Measurements from ENCODE around the gene SNX1.

The SNX1 gene

GRCh38 chr15:64156652-64157331, 61.0 kb downstream of the SNX1 start:
- Histone ChIP-seq H3F3A (ENCODE audit: low read depth) (peaks cover 2% of the 10 kb centered on the region; the same call in 1 of the 2 replicates), H3K4me3 (ENCODE audit: low read length, poor library complexity, severe bottlenecking) (no peak overlapping the region), H4K20me1 (ENCODE audit: insufficient read depth, low read length, poor library complexity, severe bottlenecking) (peaks cover 36% of the 10 kb centered on the region), H3K9me3 (ENCODE audit: insufficient read depth, low read depth, low read length) (no peaks in the 10 kb centered on the region), H3K36me3 (ENCODE audit: insufficient read depth, low read length) (peaks cover 55% of the 10 kb centered on the region; the same call in 1 of the 2 replicates), H3K9me2 (replicated peaks; ENCODE audit: low read depth, low read length) (no peaks in the 10 kb centered on the region), H3K79me2 (ENCODE audit: insufficient read depth, low read length) (peaks cover 39% of the 10 kb centered on the region), H2AFZ (ENCODE audit: low read length) (no peak overlapping the region), H3K9ac (ENCODE audit: low read depth, low read length, poor library complexity, severe bottlenecking) (no peak overlapping the region), H3K4me2 (ENCODE audit: low read depth, low read length, poor library complexity, severe bottlenecking) (no peak overlapping the region), H3K27me3 (ENCODE audit: insufficient read depth, low read length, poor library complexity, severe bottlenecking) (no peaks in the 10 kb centered on the region), H3K4me1 (ENCODE audit: insufficient read depth, low read length, poor library complexity, severe bottlenecking) (peaks cover 25% of the 10 kb centered on the region)
- TF ChIP-seq EZH2phosphoT487 (IDR thresholded peaks at IDR 0.05; ENCODE audit: borderline replicate concordance) (no peak), CTCF (conservative IDR thresholded peaks at IDR 0.05; ENCODE audit: low read length) (no peak)

GRCh38 chr15:64157599-64158125, 61.9 kb downstream of the SNX1 start:
- H3K9me2 ChIP-seq (replicated peaks; ENCODE audit: low read depth, low read length) = no peaks in the 10 kb centered on the region
- H3K36me3 ChIP-seq (ENCODE audit: insufficient read depth, low read length) = peaks cover 55% of the 10 kb centered on the region; the same call in 1 of the 2 replicates
- H3F3A ChIP-seq (ENCODE audit: low read depth) = peaks cover 2% of the 10 kb centered on the region; the same call in 1 of the 2 replicates
- H3K27me3 ChIP-seq (ENCODE audit: insufficient read depth, low read length, poor library complexity, severe bottlenecking) = no peaks in the 10 kb centered on the region
- H3K79me2 ChIP-seq (ENCODE audit: insufficient read depth, low read length) = peaks cover 47% of the 10 kb centered on the region
- peaks cover 30% of the 10 kb centered on the region for H3K4me1 ChIP-seq (ENCODE audit: insufficient read depth, low read length, poor library complexity, severe bottlenecking)
- H3K4me2 ChIP-seq (ENCODE audit: low read depth, low read length, poor library complexity, severe bottlenecking) = no peak overlapping the region
- no peak overlapping the region for H3K9ac ChIP-seq (ENCODE audit: low read depth, low read length, poor library complexity, severe bottlenecking)
- no peak for TF ChIP-seq EZH2phosphoT487 (IDR thresholded peaks at IDR 0.05; ENCODE audit: borderline replicate concordance)
- H3K9me3 ChIP-seq (ENCODE audit: insufficient read depth, low read depth, low read length) = no peaks in the 10 kb centered on the region
- H4K20me1 ChIP-seq (ENCODE audit: insufficient read depth, low read length, poor library complexity, severe bottlenecking) = peaks cover 44% of the 10 kb centered on the region
- H3K4me3 ChIP-seq (ENCODE audit: low read length, poor library complexity, severe bottlenecking) = no peak overlapping the region
- H2AFZ ChIP-seq (ENCODE audit: low read length) = no peak overlapping the region

- peaks cover 55% of the 10 kb centered on the region; the same call in 1 of the 2 replicates for H3K36me3 ChIP-seq (ENCODE audit: insufficient read depth, low read length)
- no peaks in the 10 kb centered on the region for H3K9me3 ChIP-seq (ENCODE audit: insufficient read depth, low read depth, low read length)
- peak overlapping the region; percentile 88 for H3K4me2 ChIP-seq (ENCODE audit: low read depth, low read length, poor library complexity, severe bottlenecking)
- H3F3A ChIP-seq (ENCODE audit: low read depth) = peaks cover 2% of the 10 kb centered on the region; the same call in 1 of the 2 replicates
- no peaks in the 10 kb centered on the region for H3K27me3 ChIP-seq (ENCODE audit: insufficient read depth, low read length, poor library complexity, severe bottlenecking)
- H4K20me1 ChIP-seq (ENCODE audit: insufficient read depth, low read length, poor library complexity, severe bottlenecking) = peaks cover 44% of the 10 kb centered on the region
- no peaks in the 10 kb centered on the region for H3K9me2 ChIP-seq (replicated peaks; ENCODE audit: low read depth, low read length)
- peaks cover 26% of the 10 kb centered on the region for H3K4me1 ChIP-seq (ENCODE audit: insufficient read depth, low read length, poor library complexity, severe bottlenecking)
- H3K4me3 ChIP-seq (ENCODE audit: low read length, poor library complexity, severe bottlenecking) = peak overlapping the region; percentile 22
- no peak for TF ChIP-seq EZH2phosphoT487 (IDR thresholded peaks at IDR 0.05; ENCODE audit: borderline replicate concordance)
- no peak for TF ChIP-seq CTCF (conservative IDR thresholded peaks at IDR 0.05; ENCODE audit: low read length)
- H3K79me2 ChIP-seq (ENCODE audit: insufficient read depth, low read length) = peaks cover 49% of the 10 kb centered on the region
- H2AFZ ChIP-seq (ENCODE audit: low read length) = no peak overlapping the region
- no peak overlapping the region for H3K9ac ChIP-seq (ENCODE audit: low read depth, low read length, poor library complexity, severe bottlenecking)
These were observed 62.8 kb downstream of the SNX1 start for GRCh38 chr15:64158363-64159134.

Measured in Loucy (cell line).